ES-I3 (cell line): ENCODE measurements around the gene SLC5A1.

Experiments
- H3K36me3 ChIP-seq: 2 replicates; pipeline ENCODE4 v1.6.1; 2013; ENCODE audit warnings: mild to moderate bottlenecking, low read length, control low read depth, moderate library complexity; ENCODE audit not compliant: insufficient read depth
- H3K4me1 ChIP-seq: 2 replicates; pipeline ENCODE4 v1.6.1; 2013; ENCODE audit warnings: mild to moderate bottlenecking, control low read depth, low read length; ENCODE audit not compliant: insufficient read depth
- H3K9ac ChIP-seq: 2 replicates; pipeline ENCODE4 v1.6.1; 2013; ENCODE audit warnings: low read depth, mild to moderate bottlenecking, low read length, moderate library complexity
- H3K9me3 ChIP-seq: 2 replicates; pipeline ENCODE4 v1.6.1; 2013; ENCODE audit warnings: mild to moderate bottlenecking, low read length, moderate library complexity; ENCODE audit not compliant: control insufficient read depth, insufficient read depth

Gene SLC5A1

DNA sequence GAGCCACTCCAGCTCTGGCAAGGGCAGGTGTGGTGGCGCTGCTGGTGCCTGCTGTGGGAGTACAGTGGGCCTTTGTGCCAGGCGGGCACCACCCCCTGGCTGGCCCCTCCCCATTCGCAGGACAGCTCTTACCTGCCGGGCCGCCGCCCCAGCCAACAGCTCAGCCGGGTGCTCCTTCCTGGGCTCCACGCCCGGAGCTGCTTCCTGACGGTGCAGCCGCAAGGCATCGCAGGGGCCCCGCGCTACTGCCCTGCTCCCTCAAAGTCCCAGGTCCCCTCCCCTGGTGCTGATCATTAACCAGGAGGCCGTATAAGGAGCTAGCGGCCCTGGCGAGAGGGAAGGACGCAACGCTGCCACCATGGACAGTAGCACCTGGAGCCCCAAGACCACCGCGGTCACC lies at the start of gene SLC5A1:
Gene SLC5A1, plus strand, starts transcription at position 338 of the 400 bp plus-strand sequence. Its CDS starts 21 bp downstream, at position 359.
- no peaks in the 10 kb centered on the region for H3K9me3 ChIP-seq
- no peaks in the 10 kb centered on the region for H3K4me1 ChIP-seq
- no peaks in the 10 kb centered on the region for H3K36me3 ChIP-seq
- H3K9ac ChIP-seq = no peak within 1 kb of the TSS

DNA sequence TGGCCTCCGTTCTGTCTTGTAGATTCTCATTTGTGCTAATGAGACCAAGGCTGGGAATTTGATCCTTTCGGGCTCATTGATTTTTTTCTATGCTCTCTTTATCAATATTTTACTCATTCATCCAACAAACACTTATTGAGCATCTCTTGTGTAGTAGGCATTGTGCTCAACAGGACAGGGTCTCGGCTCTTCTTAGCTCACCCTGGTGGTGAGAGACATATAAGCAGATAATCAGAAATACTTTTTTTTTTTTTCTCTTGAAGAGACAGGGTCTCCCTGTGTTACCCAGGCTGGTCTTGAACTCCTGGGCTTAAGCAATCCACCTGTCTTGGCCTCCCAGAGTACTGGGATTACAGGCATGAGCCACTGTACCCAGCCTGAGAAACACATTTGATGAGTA lies 48.0 kb upstream of the SLC5A1 start:
- Histone ChIP-seq H3K9me3 (no peaks in the 10 kb centered on the region), H3K36me3 (no peaks in the 10 kb centered on the region), H3K9ac (no peak overlapping the region), H3K4me1 (no peaks in the 10 kb centered on the region)

DNA sequence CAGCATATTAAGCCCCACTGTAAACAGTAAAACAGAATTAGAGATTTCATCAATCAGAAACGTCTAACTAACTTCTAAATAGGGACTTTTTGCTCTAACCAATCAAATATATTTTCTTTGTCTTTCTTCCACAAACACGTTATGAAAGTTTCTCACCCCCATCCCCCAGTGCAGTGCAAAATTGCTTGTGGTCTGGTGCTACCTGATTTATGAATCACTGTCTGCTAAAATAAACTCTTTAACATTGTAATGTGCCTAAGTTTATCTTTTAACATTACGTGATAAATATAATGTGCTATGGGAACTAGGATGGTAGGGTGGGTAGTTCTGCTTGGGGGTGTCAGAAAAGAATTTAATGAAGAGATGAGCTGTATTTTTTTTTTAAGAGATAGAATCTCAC lies 47.3 kb upstream of the SLC5A1 start:
- H3K9ac ChIP-seq = no peak overlapping the region
- H3K9me3 ChIP-seq = no peaks in the 10 kb centered on the region
- no peaks in the 10 kb centered on the region for H3K4me1 ChIP-seq
- no peaks in the 10 kb centered on the region for H3K36me3 ChIP-seq

- H3K9me3 ChIP-seq = no peaks in the 10 kb centered on the region
- no peaks in the 10 kb centered on the region for H3K4me1 ChIP-seq
Observed at GRCh38 chr22:31998784-31999385, 44.2 kb upstream of the SLC5A1 start.

GRCh38 chr22:32000181-32000580 lies 42.9 kb upstream of the SLC5A1 start:
- Histone ChIP-seq H3K36me3 (no peaks in the 10 kb centered on the region), H3K4me1 (no peaks in the 10 kb centered on the region), H3K9me3 (no peaks in the 10 kb centered on the region), H3K9ac (no peak overlapping the region)

More at GRCh38 chr22:31998784-31999385, 44.2 kb upstream of the SLC5A1 start:
- Histone ChIP-seq H3K36me3 (no peaks in the 10 kb centered on the region), H3K9ac (no peak overlapping the region)

- no peaks in the 10 kb centered on the region for H3K9me3 ChIP-seq
Observed at GRCh38 chr22:32005453-32005852, 37.6 kb upstream of the SLC5A1 start.

DNA sequence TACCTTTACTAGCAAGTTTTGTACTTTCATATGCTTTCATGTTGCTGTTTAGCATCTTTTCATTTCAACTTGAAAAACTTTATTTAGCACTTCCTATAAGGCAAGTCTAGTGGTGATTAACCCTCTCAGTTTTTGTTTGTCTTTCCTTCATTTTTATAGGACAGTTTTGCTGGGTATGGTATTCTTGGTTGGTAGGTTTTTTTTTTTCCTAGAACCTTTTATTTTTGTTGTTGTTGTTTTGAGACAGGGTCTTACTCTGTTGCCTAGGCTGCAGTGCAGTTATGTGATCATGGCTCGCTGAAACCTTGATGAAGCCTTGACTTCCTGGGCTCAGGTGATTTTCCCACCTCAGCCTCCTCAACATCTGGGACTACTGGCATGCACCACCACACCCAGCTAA lies 29.9 kb upstream of the SLC5A1 start:
- peaks cover 4% of the 10 kb centered on the region; the same call in 1 of the 2 replicates for H3K9me3 ChIP-seq
- no peaks in the 10 kb centered on the region for H3K36me3 ChIP-seq
- H3K9ac ChIP-seq = no peak overlapping the region
- no peaks in the 10 kb centered on the region for H3K4me1 ChIP-seq

More at GRCh38 chr22:32005453-32005852, 37.6 kb upstream of the SLC5A1 start:
- H3K9ac ChIP-seq = no peak overlapping the region
- no peaks in the 10 kb centered on the region for H3K36me3 ChIP-seq
- no peaks in the 10 kb centered on the region for H3K4me1 ChIP-seq

GRCh38 chr22:32016081-32016480 lies 27.0 kb upstream of the SLC5A1 start:
- Histone ChIP-seq H3K9ac (no peak overlapping the region), H3K36me3 (no peaks in the 10 kb centered on the region), H3K9me3 (peaks cover 4% of the 10 kb centered on the region; the same call in 1 of the 2 replicates), H3K4me1 (no peaks in the 10 kb centered on the region)

- no peaks in the 10 kb centered on the region for H3K4me1 ChIP-seq
- no peak overlapping the region for H3K9ac ChIP-seq
Observed at GRCh38 chr22:32018056-32018455, 25.0 kb upstream of the SLC5A1 start.

DNA sequence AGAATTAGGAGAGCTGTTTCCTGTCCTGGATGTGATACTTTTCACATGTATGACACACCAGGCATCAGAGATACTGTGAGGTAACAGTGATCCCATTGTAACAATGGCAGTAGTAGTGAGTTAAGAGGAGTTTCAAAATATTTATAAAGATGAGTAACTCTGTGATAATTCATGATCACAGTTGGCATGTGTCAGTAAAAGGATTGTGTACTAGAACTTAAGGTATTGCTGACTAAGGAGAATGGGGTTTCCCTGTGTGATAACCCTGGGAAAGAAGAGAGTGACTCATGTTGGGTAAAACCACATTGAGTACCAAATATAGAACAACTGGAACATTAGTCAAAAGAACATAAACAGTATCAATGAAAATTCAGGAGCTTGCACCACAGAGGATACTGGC lies 22.9 kb upstream of the SLC5A1 start:
- Histone ChIP-seq H3K9me3 (no peaks in the 10 kb centered on the region), H3K9ac (no peak overlapping the region), H3K4me1 (peaks cover 6% of the 10 kb centered on the region), H3K36me3 (no peaks in the 10 kb centered on the region)

More at GRCh38 chr22:32018056-32018455, 25.0 kb upstream of the SLC5A1 start:
- H3K36me3 ChIP-seq = no peaks in the 10 kb centered on the region
- H3K9me3 ChIP-seq = 0 out of 2 replicates have a peak, but pooled peaks cover 4% of the 10 kb centered on the region

DNA sequence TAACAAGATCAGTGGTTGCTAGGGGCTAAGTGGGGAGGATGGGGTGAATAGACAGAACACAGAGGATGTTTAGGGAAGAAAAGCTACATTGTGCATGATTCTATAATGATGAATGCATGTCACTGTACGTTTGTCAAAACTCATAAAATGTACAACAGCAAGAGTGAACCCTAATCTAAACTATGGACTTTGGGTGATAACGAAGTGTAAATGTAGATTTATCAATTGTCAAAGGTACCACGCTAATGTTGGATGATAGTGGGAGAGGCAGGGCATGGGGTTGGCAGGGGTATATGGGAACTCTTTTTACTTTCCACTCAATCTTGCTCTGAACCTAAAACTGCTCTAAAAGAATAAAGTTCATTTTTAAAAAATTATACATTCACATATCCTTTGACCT lies 21.3 kb upstream of the SLC5A1 start:
- H3K9ac ChIP-seq = no peak overlapping the region
- H3K36me3 ChIP-seq = no peaks in the 10 kb centered on the region
- no peaks in the 10 kb centered on the region for H3K9me3 ChIP-seq
- H3K4me1 ChIP-seq = peaks cover 6% of the 10 kb centered on the region

GRCh38 chr22:32023251-32023827 lies 19.7 kb upstream of the SLC5A1 start:
- peaks cover 3% of the 10 kb centered on the region; the same call in 1 of the 2 replicates for H3K9me3 ChIP-seq
- H3K36me3 ChIP-seq = no peaks in the 10 kb centered on the region
- peaks cover 6% of the 10 kb centered on the region for H3K4me1 ChIP-seq
- H3K9ac ChIP-seq = no peak overlapping the region

GRCh38 chr22:32024796-32025195 lies 18.3 kb upstream of the SLC5A1 start:
- Histone ChIP-seq H3K9me3 (peaks cover 3% of the 10 kb centered on the region; the same call in 1 of the 2 replicates), H3K9ac (no peak overlapping the region), H3K36me3 (no peaks in the 10 kb centered on the region), H3K4me1 (peaks cover 6% of the 10 kb centered on the region)

DNA sequence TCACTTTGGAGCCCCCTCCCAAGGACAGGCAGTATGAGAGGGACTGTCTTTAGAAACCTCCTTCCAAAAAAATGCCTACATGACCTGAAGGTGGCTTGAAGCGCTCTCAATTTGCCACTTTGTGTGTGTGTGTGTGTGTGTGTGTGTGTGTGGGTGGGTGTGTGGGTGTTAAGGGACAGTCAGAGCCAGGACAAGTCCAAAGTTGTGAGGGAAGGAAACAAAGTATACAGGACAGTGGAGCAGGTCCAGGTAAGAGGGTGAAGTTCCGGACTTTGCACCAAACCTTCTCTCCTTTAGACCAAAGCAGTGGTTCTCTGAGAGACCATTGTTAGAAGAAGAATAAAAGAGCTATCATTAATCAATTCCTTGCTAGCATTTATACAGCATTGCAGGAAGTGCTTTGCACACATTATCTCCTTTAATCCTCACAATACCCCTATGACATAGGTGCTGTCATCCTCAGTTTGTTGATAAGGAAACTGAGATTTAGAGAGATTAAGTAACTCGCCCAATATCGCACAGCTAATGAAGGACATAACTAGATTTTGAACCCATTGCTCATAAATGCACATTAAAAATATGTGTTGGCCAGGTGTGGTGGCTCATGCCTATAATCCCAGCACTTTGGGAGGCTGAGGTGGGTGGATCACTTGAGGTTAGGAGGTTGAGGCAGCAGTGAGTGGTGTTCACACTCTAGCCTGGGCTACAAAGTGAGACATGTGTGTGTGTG lies 12.4 kb upstream of the SLC5A1 start:
- H3K9ac ChIP-seq = no peak overlapping the region
- no peaks in the 10 kb centered on the region for H3K4me1 ChIP-seq
- H3K9me3 ChIP-seq = peaks cover 3% of the 10 kb centered on the region; the same call in 1 of the 2 replicates
- no peaks in the 10 kb centered on the region for H3K36me3 ChIP-seq

DNA sequence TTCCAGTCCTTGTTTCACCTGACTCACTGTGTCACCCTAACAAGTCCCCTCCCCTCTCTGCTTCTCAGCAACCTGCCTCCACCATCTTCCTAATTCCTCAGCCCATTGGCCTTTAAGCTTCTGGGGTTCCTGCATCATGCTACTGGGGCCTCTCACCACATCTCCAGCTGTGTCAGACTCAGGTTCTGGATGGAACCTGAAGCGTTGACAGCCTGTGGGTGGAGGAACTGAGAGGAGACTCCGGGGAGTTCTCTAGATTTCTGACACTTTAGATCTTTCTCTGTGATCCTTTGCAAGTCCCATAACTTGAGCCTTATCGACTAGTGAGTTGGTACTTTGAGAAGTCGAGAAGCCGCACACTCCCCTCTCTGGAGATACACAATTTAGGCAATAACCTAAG lies 11.6 kb upstream of the SLC5A1 start:
- H3K4me1 ChIP-seq = no peaks in the 10 kb centered on the region
- peaks cover 3% of the 10 kb centered on the region; the same call in 1 of the 2 replicates for H3K9me3 ChIP-seq
- H3K36me3 ChIP-seq = no peaks in the 10 kb centered on the region
- no peak overlapping the region for H3K9ac ChIP-seq
